Measurements from ENCODE around the gene ORAI3.

The ORAI3 gene

GRCh38 chr16:30989469-30990047, 40.7 kb downstream of the ORAI3 start:
- no peak overlapping the region for H3K9ac ChIP-seq (ENCODE audit: low read length)
- H3K36me3 ChIP-seq (ENCODE audit: insufficient read depth, low read length), result peaks cover 5% of the 10 kb centered on the region
- H3K4me3 ChIP-seq (ENCODE audit: low read depth in 1 of 2, low read length in 2 of 2), result no peak overlapping the region
- no peak overlapping the region for H3K27ac ChIP-seq (ENCODE audit: low read depth, low read length)
- H3K9me3 ChIP-seq (ENCODE audit: low read length), result no peaks in the 10 kb centered on the region
- H3K4me1 ChIP-seq (ENCODE audit: insufficient read depth, low read length), result peaks cover 14% of the 10 kb centered on the region
- no peaks in the 10 kb centered on the region for H3K27me3 ChIP-seq (ENCODE audit: control insufficient read depth in 1 of 2, insufficient read depth in 2 of 2, low read length in 2 of 2)

DNA sequence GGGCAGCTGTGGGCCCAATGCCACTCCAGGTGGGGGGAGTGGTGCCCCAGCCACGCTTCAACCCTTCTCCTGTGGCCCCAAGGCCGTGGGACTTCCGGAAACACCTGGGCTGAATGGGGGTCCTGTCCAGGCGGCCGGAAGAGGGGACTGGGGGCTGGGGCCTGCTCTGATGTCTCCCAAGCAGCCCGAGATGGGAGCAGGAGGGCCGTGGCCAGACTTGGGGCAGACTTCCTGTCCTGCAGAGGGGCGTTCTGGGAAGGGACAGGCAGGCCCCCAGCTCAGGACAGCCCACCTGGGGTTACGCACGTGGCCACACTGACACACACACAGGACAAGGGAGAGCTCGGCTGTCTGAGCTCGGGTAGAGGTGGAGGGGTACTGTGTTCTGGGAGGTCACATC, 41.2 kb downstream of the ORAI3 start:
- Histone ChIP-seq H3K4me3 (ENCODE audit: low read depth in 1 of 2, low read length in 2 of 2) (no peak overlapping the region), H3K27ac (ENCODE audit: low read depth, low read length) (no peak overlapping the region), H3K36me3 (ENCODE audit: insufficient read depth, low read length) (peaks cover 5% of the 10 kb centered on the region), H3K4me1 (ENCODE audit: insufficient read depth, low read length) (peaks cover 14% of the 10 kb centered on the region), H3K9me3 (ENCODE audit: low read length) (no peaks in the 10 kb centered on the region), H3K27me3 (ENCODE audit: control insufficient read depth in 1 of 2, insufficient read depth in 2 of 2, low read length in 2 of 2) (no peaks in the 10 kb centered on the region), H3K9ac (ENCODE audit: low read length) (no peak overlapping the region)

DNA sequence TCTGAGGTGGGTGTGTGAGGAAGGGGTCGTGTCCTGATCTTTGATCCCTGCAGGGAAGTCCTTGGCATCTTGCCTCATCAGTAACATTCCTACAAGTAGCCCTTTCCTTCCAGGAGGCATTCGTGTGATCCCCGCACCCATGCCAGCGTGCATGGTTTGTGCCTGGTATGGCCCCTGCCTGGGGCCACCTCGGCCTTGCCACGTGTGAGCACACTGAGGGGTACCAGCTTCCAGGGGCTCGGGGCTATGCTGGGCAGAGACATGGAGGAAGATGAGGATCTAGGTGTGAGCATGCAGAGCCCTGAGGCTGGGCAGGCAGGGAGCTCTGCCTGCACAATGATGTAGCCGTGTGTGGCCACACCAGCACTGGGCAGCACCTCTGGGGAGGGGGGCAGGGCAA, 42.2 kb downstream of the ORAI3 start:
- Histone ChIP-seq H3K36me3 (ENCODE audit: insufficient read depth, low read length) (peaks cover 5% of the 10 kb centered on the region), H3K9ac (ENCODE audit: low read length) (no peak overlapping the region), H3K9me3 (ENCODE audit: low read length) (no peaks in the 10 kb centered on the region), H3K4me1 (ENCODE audit: insufficient read depth, low read length) (peaks cover 5% of the 10 kb centered on the region), H3K27me3 (ENCODE audit: control insufficient read depth in 1 of 2, insufficient read depth in 2 of 2, low read length in 2 of 2) (no peaks in the 10 kb centered on the region), H3K4me3 (ENCODE audit: low read depth in 1 of 2, low read length in 2 of 2) (no peak overlapping the region), H3K27ac (ENCODE audit: low read depth, low read length) (no peak overlapping the region)

GRCh38 chr16:30992276-30992780, 43.5 kb downstream of the ORAI3 start:
- no peak overlapping the region for H3K4me3 ChIP-seq (ENCODE audit: low read depth in 1 of 2, low read length in 2 of 2)
- no peaks in the 10 kb centered on the region for H3K36me3 ChIP-seq (ENCODE audit: insufficient read depth, low read length)
- H3K4me1 ChIP-seq (ENCODE audit: insufficient read depth, low read length), result peaks cover under 1% of the 10 kb centered on the region
- H3K9ac ChIP-seq (ENCODE audit: low read length), result no peak overlapping the region
- H3K9me3 ChIP-seq (ENCODE audit: low read length), result no peaks in the 10 kb centered on the region
- H3K27me3 ChIP-seq (ENCODE audit: control insufficient read depth in 1 of 2, insufficient read depth in 2 of 2, low read length in 2 of 2), result no peaks in the 10 kb centered on the region
- no peak overlapping the region for H3K27ac ChIP-seq (ENCODE audit: low read depth, low read length)

DNA sequence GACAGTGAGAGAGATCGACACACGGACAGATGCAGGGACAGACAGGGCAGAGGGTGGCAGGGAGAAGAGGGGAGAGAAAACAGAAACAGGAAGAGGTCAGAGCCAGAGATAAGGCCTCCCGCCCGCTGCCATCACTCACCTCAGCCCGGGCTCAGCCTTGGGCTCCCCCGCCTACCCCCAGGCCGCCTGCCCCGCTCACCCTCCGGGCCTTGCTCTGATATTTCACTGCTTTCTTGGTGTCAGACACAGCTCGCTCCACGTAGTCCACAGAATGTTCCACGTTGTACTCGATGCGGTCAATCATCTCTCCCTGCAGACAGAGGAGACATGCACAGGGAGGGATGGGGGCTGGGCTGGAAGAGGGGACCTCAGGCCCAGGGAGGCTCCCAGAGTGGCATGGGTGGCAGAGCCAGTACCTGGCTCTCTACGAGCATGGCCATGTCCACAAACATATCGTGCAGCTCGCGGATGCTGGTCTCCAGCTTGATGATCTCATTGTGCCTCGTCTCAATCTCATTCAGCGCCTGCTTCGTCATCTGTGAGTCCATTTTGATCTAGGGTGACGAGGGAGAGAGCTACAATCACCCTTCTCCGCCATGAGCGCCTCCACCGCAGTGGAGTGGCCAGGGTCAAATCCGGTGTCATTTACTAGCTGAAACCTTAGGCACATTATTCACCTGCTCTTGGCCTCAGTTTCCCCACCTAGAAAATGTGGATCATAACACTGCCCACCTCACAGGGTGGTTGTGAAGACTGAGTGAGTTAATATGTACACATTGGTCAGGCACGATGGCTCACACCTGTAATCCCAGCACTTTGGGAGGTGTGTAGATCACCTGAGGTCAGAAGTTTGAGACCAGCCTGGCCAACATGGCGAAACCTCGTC, 44.3 kb downstream of the ORAI3 start:
- Histone ChIP-seq H3K4me1 (ENCODE audit: insufficient read depth, low read length) (peaks cover 4% of the 10 kb centered on the region), H3K9me3 (ENCODE audit: low read length) (no peaks in the 10 kb centered on the region), H3K36me3 (ENCODE audit: insufficient read depth, low read length) (no peaks in the 10 kb centered on the region), H3K4me3 (ENCODE audit: low read depth in 1 of 2, low read length in 2 of 2) (no peak overlapping the region), H3K27ac (ENCODE audit: low read depth, low read length) (no peak overlapping the region), H3K9ac (ENCODE audit: low read length) (no peak overlapping the region), H3K27me3 (ENCODE audit: control insufficient read depth in 1 of 2, insufficient read depth in 2 of 2, low read length in 2 of 2) (no peaks in the 10 kb centered on the region)

DNA sequence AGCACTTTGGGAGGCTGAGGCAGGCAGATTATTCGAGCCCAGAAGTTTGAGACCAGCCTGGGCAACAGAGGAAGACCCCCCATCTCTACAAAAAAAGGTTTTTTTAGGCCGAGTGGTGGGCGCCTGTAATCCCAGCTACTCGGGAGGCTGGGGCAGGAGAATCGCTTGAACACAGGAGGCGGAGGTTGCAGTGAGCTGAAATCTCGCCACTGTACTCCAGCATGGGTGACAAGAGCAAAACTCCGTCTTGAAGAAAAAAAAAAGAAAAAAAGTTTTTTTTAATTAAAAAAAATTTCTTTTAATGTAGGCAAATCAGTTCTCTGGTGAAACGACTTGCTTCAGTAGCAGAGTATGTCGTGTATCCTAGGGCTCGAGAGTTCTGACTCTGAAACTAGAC, 47.1 kb downstream of the ORAI3 start:
- Histone ChIP-seq H3K9ac (ENCODE audit: low read length) (peak overlapping the region; percentile 74), H3K4me1 (ENCODE audit: insufficient read depth, low read length) (peaks cover 4% of the 10 kb centered on the region), H3K9me3 (ENCODE audit: low read length) (no peaks in the 10 kb centered on the region), H3K36me3 (ENCODE audit: insufficient read depth, low read length) (no peaks in the 10 kb centered on the region), H3K27me3 (ENCODE audit: control insufficient read depth in 1 of 2, insufficient read depth in 2 of 2, low read length in 2 of 2) (no peaks in the 10 kb centered on the region), H3K4me3 (ENCODE audit: low read depth in 1 of 2, low read length in 2 of 2) (peak overlapping the region in 1 of 2 donors; percentile 82), H3K27ac (ENCODE audit: low read depth, low read length) (peak overlapping the region; percentile 59)

- H3K4me1 ChIP-seq (ENCODE audit: insufficient read depth, low read length), result peaks cover 4% of the 10 kb centered on the region
- peak overlapping the region; percentile 59 for H3K27ac ChIP-seq (ENCODE audit: low read depth, low read length)
- H3K27me3 ChIP-seq (ENCODE audit: control insufficient read depth in 1 of 2, insufficient read depth in 2 of 2, low read length in 2 of 2), result no peaks in the 10 kb centered on the region
- H3K9ac ChIP-seq (ENCODE audit: low read length), result peak overlapping the region; percentile 74
- no peaks in the 10 kb centered on the region for H3K9me3 ChIP-seq (ENCODE audit: low read length)
- no peaks in the 10 kb centered on the region for H3K36me3 ChIP-seq (ENCODE audit: insufficient read depth, low read length)
- H3K4me3 ChIP-seq (ENCODE audit: low read depth in 1 of 2, low read length in 2 of 2), result peak overlapping the region; percentile 71 to 82
Measured at GRCh38 chr16:30996324-30996984, 47.6 kb downstream of the ORAI3 start.

GRCh38 chr16:30996985-30997724, 48.3 kb downstream of the ORAI3 start:
- Histone ChIP-seq H3K9ac (ENCODE audit: low read length) (peak overlapping the region; percentile 74), H3K9me3 (ENCODE audit: low read length) (no peaks in the 10 kb centered on the region), H3K36me3 (ENCODE audit: insufficient read depth, low read length) (no peaks in the 10 kb centered on the region), H3K27me3 (ENCODE audit: control insufficient read depth in 1 of 2, insufficient read depth in 2 of 2, low read length in 2 of 2) (no peaks in the 10 kb centered on the region), H3K4me3 (ENCODE audit: low read depth in 1 of 2, low read length in 2 of 2) (peak overlapping the region; percentile 71 to 82), H3K4me1 (ENCODE audit: insufficient read depth, low read length) (peaks cover 4% of the 10 kb centered on the region), H3K27ac (ENCODE audit: low read depth, low read length) (peak overlapping the region; percentile 74)

- Histone ChIP-seq H3K9me3 (ENCODE audit: low read length) (no peaks in the 10 kb centered on the region), H3K36me3 (ENCODE audit: insufficient read depth, low read length) (no peaks in the 10 kb centered on the region), H3K9ac (ENCODE audit: low read length) (no peak overlapping the region), H3K27ac (ENCODE audit: low read depth, low read length) (peak overlapping the region; percentile 74), H3K4me1 (ENCODE audit: insufficient read depth, low read length) (peaks cover 4% of the 10 kb centered on the region), H3K4me3 (ENCODE audit: low read depth in 1 of 2, low read length in 2 of 2) (peak overlapping the region; percentile 71 to 82), H3K27me3 (ENCODE audit: control insufficient read depth in 1 of 2, insufficient read depth in 2 of 2, low read length in 2 of 2) (no peaks in the 10 kb centered on the region)
Measured at GRCh38 chr16:30997725-30998711, 49.1 kb downstream of the ORAI3 start.

Measured in muscle layer of colon (tissue), 2 donors.